Skeletal muscle tissue (tissue), 4 donors: Measurements from ENCODE around the gene NUAK1. TPM values are rescaled to one million over a fixed set of nuclear protein-coding genes. Genes with fewer than 3 reads are reported as not detected.
"Not testable (repeated sequence)": the region's sequence is repeated elsewhere in the genome, so short reads cannot be mapped to it uniquely, and the experiment has no call there.

Experiments
- H3K27ac ChIP-seq: one replicate; pipeline ENCODE4 v1.7.0; 2013; ENCODE audit warnings: mild to moderate bottlenecking, low read depth, low read length, inconsistent platforms
- H3K27me3 ChIP-seq, 3 donors: one replicate each; pipeline ENCODE4 v1.7.0; 2013; ENCODE audit warnings: low read length in 3 of 3; ENCODE audit not compliant: control insufficient read depth in 3 of 3, insufficient read depth in 3 of 3
- H3K36me3 ChIP-seq, 3 donors: one replicate each; pipeline ENCODE4 v1.7.0; 2013; ENCODE audit warnings: low read length in 3 of 3; ENCODE audit not compliant: control insufficient read depth in 3 of 3, insufficient read depth in 3 of 3
- H3K4me1 ChIP-seq, 3 donors: one replicate each; pipeline ENCODE4 v1.7.0; 2013; ENCODE audit warnings: low read length in 3 of 3, mild to moderate bottlenecking in 3 of 3; ENCODE audit not compliant: control insufficient read depth in 3 of 3, insufficient read depth in 3 of 3
- H3K4me3 ChIP-seq, 3 donors: one replicate each; pipeline ENCODE4 v1.7.0; 2013; ENCODE audit warnings: low read length in 3 of 3
- H3K9ac ChIP-seq, 3 donors: one replicate each; pipeline ENCODE4 v1.7.0; 2013; ENCODE audit warnings: low read length in 3 of 3, mild to moderate bottlenecking in 3 of 3, moderate library complexity in 2 of 3, low read depth in 1 of 3
- H3K9me3 ChIP-seq, 3 donors: one replicate each; pipeline ENCODE4 v1.7.0; 2013; ENCODE audit warnings: low read length in 3 of 3; ENCODE audit not compliant: control insufficient read depth in 3 of 3
- total RNA-seq: library from RNA; depleted of rRNA; stranded (reverse); fragments of >200 nt; gene quantifications from one replicate; pipeline ENCODE4 v1.2.3, GENCODE V29; 2014
- donor health status: Osteomylitis.

Gene NUAK1
- total RNA-seq, 1 donor from 2014 or later = 9.4 TPM

GRCh38 chr12:106019144-106019543 lies 119.6 kb downstream of the NUAK1 start:
- Histone ChIP-seq H3K27me3 (no peaks in the 10 kb centered on the region), H3K9ac (no peak overlapping the region), H3K4me3 (no peak overlapping the region), H3K4me1 (peaks cover 0 to 4% (median 3%) of the 10 kb centered on the region in 3 donors), H3K9me3 (peaks cover 0 to 4% (median 0%) of the 10 kb centered on the region in 3 donors), H3K27ac (no peak overlapping the region), H3K36me3 (no peaks in the 10 kb centered on the region)

GRCh38 chr12:106018286-106018685 lies 120.5 kb downstream of the NUAK1 start:
- no peak overlapping the region for H3K4me3 ChIP-seq
- H3K27ac ChIP-seq = no peak overlapping the region
- peaks cover 0 to 4% (median 3%) of the 10 kb centered on the region in 3 donors for H3K4me1 ChIP-seq
- no peaks in the 10 kb centered on the region for H3K36me3 ChIP-seq
- peaks cover 0 to 4% (median 0%) of the 10 kb centered on the region in 3 donors for H3K9me3 ChIP-seq
- H3K27me3 ChIP-seq = no peaks in the 10 kb centered on the region
- H3K9ac ChIP-seq = no peak overlapping the region

GRCh38 chr12:106016601-106017278 lies 122.0 kb downstream of the NUAK1 start:
- not testable (repeated sequence) for H3K9ac ChIP-seq, H3K4me1 ChIP-seq, H3K27me3 ChIP-seq, H3K9me3 ChIP-seq, H3K36me3 ChIP-seq, H3K4me3 ChIP-seq, H3K27ac ChIP-seq

GRCh38 chr12:106015646-106016045 lies 123.1 kb downstream of the NUAK1 start:
- H3K36me3 ChIP-seq = no peaks in the 10 kb centered on the region
- H3K9ac ChIP-seq = no peak overlapping the region
- no peak overlapping the region for H3K4me3 ChIP-seq
- H3K27me3 ChIP-seq = no peaks in the 10 kb centered on the region
- no peak overlapping the region for H3K27ac ChIP-seq
- no peaks in the 10 kb centered on the region for H3K4me1 ChIP-seq
- H3K9me3 ChIP-seq = peaks cover 0 to 4% (median 0%) of the 10 kb centered on the region in 3 donors

- Histone ChIP-seq H3K9ac (no peak overlapping the region), H3K36me3 (no peaks in the 10 kb centered on the region), H3K9me3 (peaks cover 0 to 4% (median 0%) of the 10 kb centered on the region in 3 donors), H3K4me1 (no peaks in the 10 kb centered on the region), H3K4me3 (no peak overlapping the region), H3K27me3 (no peaks in the 10 kb centered on the region), H3K27ac (no peak overlapping the region)
Measured at GRCh38 chr12:106013941-106014340, 124.8 kb downstream of the NUAK1 start.

Other genes with a start within 250 kb of the NUAK1 start
- 36.0 TPM for gene CKAP4, start 109.1 kb upstream of the NUAK1 start, total RNA-seq
- 50.6 TPM for gene TCP11L2, start 163.8 kb upstream of the NUAK1 start, total RNA-seq
- gene POLR3B, start 218.8 kb upstream of the NUAK1 start, total RNA-seq = 15.1 TPM